SW 1271 (cell line): ENCODE results near the gene FCRL5.

Experiments used
- DNase-seq, 2 experiments: peaks; one replicate each; lab custom pipeline; 2025; lab: John Stamatoyannopoulos, UW

The FCRL5 gene

DNA sequence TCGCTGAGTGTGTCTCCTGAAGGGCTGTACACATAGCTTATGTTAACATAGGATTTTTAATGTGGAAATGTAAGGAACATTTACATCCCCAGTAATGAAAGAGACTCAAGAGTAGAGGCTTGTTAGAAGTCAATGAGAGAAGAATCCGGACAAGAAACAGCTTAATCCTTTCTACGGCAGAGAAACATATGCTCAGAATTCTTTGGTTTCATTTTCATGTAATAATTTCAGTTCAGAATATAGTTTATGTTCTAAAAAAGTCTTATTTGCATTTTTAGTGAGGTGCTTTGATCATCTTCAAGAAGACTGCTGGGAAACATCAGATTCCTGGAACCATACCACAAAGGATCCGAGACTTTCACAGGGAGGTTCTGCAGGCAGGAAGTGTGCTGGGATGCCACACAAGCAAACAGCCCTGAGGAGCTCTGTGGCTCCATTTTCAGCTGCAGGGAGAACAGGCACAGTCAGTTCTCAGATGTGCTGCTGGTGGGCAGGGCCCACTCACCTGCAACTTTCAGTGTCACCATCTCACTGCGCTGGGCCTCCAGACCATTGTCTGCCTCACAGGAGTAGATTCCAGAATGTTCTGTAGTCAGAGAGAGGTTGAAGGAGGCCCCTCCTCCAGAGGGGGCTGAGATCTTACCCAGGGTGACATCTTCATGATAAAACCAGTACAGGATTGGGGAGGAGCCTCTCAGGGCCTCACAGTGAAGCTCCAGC lies 28.4 kb downstream of the FCRL5 start:
- DNase-seq = no peak

DNA sequence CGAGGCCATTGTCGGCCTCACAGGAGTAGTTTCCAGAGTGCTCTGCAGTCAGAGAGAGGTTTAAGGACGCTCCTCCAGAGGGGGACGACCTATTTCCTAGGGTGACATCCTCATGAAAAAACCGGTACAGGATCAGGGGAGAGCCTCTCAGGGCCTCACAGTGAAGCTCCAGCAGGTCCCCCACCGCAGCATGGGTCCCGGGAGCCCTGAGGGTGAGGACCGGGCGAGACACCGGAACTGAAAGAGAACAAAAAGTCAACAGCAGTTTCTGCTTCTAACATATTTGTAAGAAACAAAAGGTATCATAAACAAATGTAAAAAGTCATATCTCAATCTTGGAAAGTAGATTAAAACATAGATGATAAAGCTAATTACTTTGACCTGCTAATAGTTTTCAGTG lies 31.3 kb downstream of the FCRL5 start:
- DNase-seq = no peak

GRCh38 chr1:157520386-157520935 lies 31.9 kb downstream of the FCRL5 start:
- DNase-seq = no peak

DNA sequence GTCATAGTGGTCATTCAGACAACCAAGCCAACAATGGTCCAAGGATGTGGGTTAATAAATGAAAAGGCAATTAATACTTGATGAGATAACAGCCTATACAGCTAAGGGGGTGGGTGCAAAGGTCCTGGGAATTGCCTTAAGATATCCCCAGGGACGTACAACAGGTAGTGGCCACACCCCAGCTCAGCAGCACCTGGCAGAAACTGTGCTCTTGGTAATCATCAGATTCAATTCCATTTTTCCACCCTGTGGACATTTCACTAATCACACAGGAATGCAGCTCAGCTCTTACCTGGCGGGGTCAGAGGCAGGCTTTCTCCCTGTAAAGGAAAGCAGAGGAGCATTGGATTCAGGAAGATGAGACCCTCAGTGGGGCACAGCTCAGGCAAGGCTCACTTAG lies 32.9 kb downstream of the FCRL5 start:
- no peak for DNase-seq

GRCh38 chr1:157517016-157517415 lies 35.3 kb downstream of the FCRL5 start:
- DNase-seq = no peak

- DNase-seq = no peak
Observed at GRCh38 chr1:157515709-157516108, 36.6 kb downstream of the FCRL5 start.

- no peak for DNase-seq
Observed at GRCh38 chr1:157515141-157515540, 37.2 kb downstream of the FCRL5 start.

- DNase-seq = no peak
Observed at GRCh38 chr1:157512036-157512969, 40.0 kb downstream of the FCRL5 start.

GRCh38 chr1:157509546-157510232 lies 42.6 kb downstream of the FCRL5 start:
- no peak for DNase-seq

- DNase-seq = peak in 1 of 2 experiments; percentile 10
Observed at GRCh38 chr1:157505481-157506272, 46.6 kb downstream of the FCRL5 start.

GRCh38 chr1:157504646-157505045 lies 47.7 kb downstream of the FCRL5 start:
- no peak for DNase-seq

GRCh38 chr1:157499521-157499920 lies 52.8 kb downstream of the FCRL5 start:
- no peak for DNase-seq

DNA sequence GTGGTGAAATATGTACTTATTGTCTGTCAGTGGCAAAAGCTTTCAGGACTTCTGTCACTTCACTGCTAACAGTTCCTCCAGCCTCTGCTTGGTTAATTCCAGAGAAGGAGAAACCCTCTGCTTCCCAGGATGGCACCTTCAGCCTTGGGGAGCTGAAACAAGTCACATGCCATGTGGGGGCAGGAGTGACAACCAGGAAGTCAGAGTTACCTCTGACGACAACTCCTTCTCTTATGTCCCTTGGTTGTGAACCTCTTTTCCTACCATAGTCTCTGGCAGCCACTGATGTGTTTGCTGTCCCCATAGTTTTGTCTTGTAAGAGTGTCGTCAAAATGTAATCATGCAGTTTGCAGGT lies 53.6 kb downstream of the FCRL5 start:
- no peak for DNase-seq

- no peak for DNase-seq
Observed at GRCh38 chr1:157497987-157498735, 54.2 kb downstream of the FCRL5 start.

DNA sequence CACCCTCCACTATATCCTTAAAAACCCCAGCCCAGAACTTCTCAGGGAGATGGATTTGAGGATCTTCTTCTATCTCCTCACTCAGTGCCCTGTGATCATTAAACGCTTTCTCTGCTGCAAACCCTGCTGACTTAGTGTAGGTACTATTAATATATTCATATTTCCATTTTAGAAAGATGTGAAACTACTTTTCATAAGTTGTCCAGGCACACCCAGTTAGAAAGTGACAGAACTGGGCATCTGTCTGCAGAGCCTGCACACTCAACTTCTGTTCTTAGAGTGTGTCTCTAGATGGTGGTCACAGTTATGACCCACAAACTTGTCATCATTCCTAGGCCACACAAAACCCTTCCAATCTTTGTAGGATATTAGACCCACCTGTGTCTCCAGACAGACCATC lies 55.0 kb downstream of the FCRL5 start:
- DNase-seq = no peak

DNA sequence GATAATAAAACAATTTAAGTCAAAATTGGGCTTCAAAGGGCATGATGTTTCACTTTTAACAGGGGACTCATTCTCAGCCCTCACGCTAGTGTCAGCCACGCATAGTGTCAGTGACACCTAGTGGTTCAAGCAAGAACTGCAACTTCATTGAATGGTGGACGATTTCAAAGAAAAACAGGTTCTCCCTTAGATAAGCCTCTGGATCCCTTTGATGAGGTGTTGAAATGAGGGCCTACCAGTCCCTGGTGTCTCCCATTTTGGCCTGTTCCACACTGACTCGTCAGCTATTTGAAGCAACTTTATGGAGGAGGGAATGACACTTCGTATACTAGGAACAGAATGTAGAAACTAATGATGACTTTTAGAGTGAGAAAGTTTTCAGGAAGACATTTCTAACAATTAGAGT lies 56.2 kb downstream of the FCRL5 start:
- peak in 1 of 2 experiments; percentile 1 for DNase-seq

DNA sequence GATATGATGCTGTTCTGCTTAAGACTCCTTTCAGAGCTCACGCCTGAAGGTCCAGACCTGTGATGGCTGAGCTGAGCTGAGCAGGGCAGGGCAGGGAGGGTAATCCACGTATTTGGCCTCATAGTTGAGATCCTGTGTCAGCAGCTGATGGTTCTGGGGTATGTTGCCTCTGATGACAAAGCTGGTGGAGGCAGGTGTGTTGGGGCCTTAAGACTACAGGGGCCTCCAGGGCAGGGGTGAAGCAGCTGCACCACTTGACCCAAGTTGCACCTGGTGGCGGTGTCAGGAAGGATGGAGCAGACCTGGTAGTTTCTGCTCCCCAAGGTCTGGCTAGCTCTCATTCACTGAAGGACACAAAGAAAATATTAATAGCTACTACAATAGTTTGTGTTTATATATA lies 57.0 kb downstream of the FCRL5 start:
- DNase-seq = no peak

DNA sequence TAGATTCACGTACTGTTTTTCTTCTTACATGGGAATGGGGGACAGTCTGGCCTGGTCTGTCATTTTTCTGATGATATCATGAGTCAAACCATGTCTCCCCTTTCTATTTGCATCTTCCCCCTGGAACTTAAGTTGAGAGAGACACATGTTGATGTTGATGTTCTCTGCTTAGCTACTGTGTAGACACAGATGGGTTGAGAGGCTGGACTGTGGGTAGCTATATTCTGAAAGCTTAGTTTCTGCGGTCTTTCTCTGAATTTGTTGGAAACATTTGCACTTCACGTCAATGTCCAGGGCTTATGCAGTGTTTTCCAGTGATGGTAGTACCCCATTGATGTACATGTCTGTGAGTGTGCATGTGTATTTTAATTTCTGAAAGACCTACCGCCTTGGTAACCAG lies 58.2 kb downstream of the FCRL5 start:
- no peak for DNase-seq

- DNase-seq = peak in 1 of 2 experiments; percentile 32
Observed at GRCh38 chr1:157490467-157491165, 61.7 kb downstream of the FCRL5 start.

- no peak for DNase-seq
Observed at GRCh38 chr1:157488156-157488555, 64.2 kb downstream of the FCRL5 start.
